T47D (cell line): ENCODE measurements around the gene OR6J1.
"Not testable (repeated sequence)": the region's sequence is repeated elsewhere in the genome, so short reads cannot be mapped to it uniquely, and the experiment has no call there.

ENCODE experiments used
- DNase-seq, 2 experiments: peaks; one replicate each; pipeline versions ENCODE4 v3.0.0 to v3.0.0-alpha.2; 2011 to 2012; ENCODE audit warnings: low read depth in 1 of 2, low spot score in 1 of 2
- JUND ChIP-seq: IDR thresholded peaks from 2 replicates; pipeline ENCODE4 v1.6.1; 2012; ENCODE audit warnings: low read depth
- in situ Hi-C: cut with HindIII; loops from 2 replicates; pipeline ENCODE4 v1.10.0; 2016; ENCODE audit warnings: low sequenced_read_pairs, low pct_unique_long_range_greater_than_20kb

Gene OR6J1

DNA sequence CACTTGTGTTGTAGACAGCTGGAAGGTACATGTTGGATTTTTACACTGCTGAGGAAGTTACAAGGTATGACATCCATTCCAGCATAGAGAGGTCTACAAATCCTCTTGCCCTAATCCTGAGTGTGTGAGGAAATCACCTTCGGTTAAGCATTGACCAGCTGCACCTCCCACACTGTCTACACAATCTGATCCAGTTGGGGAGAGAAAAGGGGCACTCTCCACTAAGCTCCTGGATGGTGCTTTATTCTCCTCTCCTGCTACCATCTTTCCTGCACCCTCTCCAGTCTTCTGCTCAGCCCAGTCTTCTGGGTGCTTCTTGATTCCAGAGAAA, at the start of gene OR6J1:
Gene OR6J1 (minus strand): TSS at position 48 of the 331 bp plus-strand sequence. CDS start 9,541 bp downstream, outside the sequence.
- DNase-seq = no peak
- in situ Hi-C loops = no loop called here
- TF ChIP-seq JUND = no peak

DNA sequence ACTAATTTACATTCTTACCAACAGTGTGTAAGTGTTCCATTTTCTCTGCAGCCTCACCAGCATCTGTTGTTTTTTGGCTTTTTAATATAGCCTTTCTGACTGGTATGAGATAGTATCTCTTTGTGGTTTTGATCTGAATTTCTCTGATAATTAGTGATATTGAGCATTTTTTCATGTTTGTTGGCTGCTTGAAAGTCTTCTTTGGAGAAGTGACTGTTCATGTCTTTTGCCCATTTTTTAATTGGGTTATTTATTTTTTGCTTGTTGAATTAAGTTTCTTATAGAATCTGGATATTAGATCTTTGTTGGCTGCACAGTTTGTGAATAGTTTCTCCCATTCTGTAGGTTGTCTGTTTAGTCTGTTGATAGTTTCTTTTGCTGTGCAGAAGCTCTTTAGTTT, 48.0 kb upstream of the OR6J1 start:
- in situ Hi-C loops = no loop called here
- no peak for DNase-seq
- TF ChIP-seq JUND = no peak

DNA sequence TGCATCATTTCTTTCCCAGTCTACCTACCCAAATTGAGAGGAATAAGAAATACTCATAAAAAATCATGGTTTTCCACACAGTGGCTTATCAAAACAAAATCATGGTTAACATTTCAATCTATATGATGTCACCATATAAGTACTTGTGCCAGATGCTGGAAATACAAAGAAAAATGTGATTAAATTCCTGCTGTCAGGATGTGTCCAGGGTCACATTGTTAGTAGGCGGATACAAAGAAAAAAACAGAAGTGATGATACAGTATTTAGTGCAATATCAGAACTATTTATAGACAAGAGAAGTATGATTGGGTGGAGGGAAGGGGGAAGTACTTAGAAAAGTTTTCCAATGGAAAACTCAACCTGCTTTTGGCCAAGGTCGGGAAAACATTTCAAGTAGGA, 47.0 kb upstream of the OR6J1 start:
- in situ Hi-C loops = no loop called here
- no peak for TF ChIP-seq JUND
- no peak for DNase-seq

DNA sequence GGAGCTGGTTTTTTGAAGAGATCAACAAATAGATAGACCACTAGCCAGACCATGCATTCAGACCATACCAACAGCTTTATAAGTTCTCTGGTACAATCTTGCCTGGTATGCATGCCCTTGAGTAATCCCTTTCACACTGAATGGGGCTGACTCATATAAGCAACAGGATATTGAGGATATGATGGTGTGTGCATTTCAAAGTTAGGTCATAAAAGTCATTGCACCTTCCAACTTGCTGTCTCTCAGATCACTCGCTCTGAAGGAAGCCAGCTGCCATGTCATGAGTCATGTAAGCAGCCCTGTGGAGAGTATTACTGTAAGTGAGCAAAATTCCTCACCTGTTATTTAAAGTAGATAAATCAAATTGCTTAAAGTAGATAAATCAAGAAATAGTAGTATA, 45.0 kb upstream of the OR6J1 start:
- no peak for TF ChIP-seq JUND
- DNase-seq = no peak
- in situ Hi-C loops = no loop called here

DNA sequence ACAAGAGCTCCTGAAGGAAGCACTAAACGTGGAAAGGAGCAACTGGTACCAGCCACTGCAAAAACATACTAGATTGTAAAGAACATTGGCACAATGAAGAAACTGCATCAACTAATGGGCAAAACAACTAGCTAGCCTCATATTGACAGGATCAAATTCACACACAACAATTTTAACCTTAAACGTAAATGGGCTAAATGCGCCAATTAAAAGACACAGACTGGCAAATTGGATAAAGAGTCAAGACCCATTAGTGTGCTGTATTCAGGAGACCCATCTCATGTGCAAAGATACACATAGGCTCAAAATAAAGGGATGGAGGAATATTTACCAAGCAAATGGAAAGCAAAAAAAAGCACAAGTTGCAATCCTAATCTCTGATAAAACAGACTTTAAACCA, 43.8 kb upstream of the OR6J1 start:
- in situ Hi-C loops, DNase-seq: not testable (repeated sequence)

DNA sequence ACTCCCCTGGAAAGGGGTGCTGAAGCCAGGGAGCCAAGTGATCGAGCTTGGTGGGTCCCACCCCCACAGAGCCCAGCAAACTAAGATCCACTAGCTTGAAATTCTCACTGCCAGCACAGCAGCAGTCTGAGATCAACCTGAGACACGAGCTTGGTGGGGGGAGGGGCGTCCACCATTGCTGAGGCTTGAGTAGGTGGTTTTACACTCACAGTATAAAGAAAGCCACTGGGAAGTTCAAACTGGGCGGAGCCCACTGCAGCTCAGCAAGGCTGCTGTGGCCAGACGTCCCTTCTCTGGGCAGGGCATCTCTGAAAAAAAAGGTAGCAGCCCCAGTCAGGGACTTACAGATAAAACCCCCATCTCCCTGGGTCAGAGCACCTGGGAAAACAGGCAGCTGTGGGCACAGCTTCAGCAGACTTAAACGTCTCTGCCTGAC, 42.0 kb upstream of the OR6J1 start:
- in situ Hi-C loops, DNase-seq: not testable (repeated sequence)

DNA sequence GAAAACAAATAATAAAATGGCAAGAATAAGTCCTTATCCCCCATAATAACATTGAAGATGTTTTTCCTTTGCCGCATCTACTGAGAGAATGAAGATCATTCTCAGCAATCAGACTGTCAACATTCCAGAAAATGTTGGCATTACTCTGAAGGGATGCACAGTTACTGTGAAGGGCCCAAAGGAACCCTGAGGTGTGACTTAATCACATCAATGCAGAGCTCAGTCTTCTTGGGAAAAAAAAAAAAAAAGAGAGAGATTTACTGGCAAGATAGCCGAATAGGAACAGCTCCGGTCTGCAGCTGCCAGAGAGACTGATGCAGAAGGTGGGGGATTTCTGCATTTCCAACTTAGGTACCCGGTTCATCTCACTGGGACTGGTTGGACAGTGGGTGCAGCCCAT, 41.3 kb upstream of the OR6J1 start:
- no peak for DNase-seq
- no peak for TF ChIP-seq JUND
- in situ Hi-C loops = no loop called here

DNA sequence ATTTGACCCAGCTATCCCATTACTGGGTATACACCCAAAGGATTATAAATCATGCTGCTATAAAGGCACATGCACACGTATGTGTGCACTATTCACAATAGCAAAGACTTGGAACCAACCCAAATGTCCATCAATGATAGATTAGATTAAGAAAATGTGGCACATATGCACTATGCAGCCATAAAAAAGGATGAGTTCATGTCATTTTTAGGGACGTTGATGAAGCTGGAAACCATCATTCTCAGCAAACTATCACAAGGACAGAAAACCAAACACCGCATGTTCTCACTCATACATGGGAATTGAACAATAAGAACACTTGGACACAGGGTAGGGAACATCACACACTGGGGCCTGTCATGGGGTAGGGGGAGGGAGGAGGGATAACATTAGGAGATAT, 39.3 kb upstream of the OR6J1 start:
- DNase-seq, in situ Hi-C loops: not testable (repeated sequence)

DNA sequence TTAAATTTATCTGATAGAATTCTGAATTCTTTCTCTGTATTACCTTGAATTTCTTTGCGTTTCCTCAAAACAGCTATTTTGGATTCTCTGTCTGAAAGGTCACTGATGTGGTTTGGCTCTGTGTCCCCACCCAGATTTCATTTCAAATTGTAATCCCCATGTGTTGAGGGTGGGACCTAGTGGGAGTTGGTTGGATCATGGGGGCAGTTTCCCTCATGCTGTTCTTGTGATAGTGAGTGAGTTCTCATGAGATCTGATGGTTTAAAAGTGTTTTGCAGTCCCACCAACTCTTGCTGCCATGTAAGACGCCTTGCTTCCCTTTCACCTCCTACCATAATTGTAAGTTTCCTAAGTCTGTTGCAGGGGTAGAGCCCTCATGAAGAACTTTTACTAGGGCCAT, 34.1 kb upstream of the OR6J1 start:
- no peak for DNase-seq
- TF ChIP-seq JUND = no peak
- in situ Hi-C loops = no loop called here

DNA sequence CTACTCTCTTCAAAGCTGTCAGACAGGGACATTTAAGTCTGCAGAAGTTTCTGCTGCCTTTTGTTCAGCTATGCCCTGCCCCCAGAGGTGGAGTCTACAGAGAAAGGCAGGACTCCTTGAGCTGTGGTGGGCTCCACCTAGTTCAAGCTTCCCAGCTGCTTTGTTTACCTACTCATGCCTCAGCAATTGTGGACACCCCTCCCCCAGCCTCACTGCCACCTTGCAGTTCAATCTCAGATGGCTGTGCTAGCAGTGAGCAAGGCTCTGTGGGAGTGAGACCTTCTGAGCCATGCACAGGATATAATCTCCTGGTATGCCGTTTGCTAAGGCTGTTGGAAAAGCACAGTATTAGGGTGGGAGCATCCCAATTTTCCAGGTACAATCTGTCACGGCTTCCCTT, 33.4 kb upstream of the OR6J1 start:
- DNase-seq, in situ Hi-C loops: not testable (repeated sequence)

DNA sequence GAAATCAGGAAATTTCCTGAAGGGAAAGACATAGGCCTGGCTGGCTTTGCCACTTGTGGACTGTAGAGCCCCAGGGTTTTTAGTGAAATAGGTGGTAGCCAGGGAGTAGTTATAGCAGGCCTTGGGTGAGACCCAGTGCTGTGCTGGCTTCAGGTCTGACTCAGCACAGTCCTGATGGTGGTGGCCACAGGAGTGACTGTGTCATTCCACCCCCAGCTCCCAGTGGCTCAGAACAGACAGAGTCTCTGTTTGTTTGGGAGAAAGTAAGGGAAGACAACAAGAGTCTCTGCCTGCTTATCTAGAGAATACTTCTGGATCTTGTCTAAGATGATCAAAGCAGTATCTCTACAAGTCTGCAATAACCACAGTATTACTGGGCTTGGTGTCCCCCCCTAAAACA, 27.5 kb upstream of the OR6J1 start:
- in situ Hi-C loops = no loop called here
- DNase-seq = no peak
- no peak for TF ChIP-seq JUND

DNA sequence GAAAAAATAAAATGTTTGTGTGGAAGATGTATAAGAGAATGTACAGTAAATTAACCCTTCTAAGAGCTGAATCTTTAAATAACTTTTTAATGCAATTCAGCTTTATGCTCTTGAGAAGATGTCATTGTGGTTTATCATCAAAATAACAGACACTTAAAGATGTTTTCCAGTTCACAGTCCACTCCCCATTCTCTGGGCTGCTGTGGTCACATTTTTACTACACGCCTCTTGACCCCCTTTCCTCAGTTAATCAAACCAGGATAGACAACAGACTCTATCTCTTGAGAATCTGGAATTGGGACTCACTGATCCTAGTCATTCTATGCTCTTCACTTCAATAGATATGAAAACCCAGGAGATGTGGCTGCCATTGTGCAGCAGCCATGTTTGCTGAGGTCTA, 24.7 kb upstream of the OR6J1 start:
- in situ Hi-C loops = no loop called here
- DNase-seq = no peak
- TF ChIP-seq JUND = no peak

DNA sequence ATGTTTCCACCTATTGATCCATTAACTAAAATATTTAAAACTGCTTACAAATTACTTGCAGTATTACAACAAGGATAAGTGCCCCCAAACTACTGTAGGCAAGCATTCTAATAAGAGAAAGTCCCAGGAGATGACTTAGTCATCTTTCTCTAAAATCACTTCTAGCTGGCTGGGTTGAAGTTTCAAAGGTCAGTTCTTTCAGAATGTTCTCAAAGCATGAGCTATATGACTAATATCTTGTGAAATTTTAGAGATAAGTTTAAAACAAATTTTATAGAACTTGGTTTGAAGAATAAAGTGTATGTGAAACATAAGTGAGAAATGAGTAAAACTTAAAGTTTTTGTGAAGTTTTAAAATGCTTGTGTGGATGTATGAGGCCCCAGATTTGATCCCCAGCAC, 24.3 kb upstream of the OR6J1 start:
- no peak for TF ChIP-seq JUND
- in situ Hi-C loops = no loop called here
- no peak for DNase-seq

DNA sequence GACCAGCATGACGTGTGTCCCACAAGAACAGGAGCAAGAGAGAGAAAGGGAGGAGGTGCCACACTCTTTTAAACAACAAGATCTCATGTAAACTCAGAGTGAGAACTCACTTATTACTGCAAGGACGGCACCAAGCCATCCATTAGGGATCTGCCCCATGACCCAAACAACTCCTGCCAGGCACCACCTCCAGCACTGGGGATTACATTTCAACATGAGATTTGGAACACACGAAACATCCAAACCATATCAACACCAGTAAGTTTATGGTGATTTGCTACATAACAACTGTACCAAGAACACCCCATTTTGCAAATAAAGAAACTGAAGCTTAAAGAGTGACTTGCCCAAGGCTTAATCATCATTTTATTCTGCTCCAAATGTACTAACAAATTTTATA, 23.7 kb upstream of the OR6J1 start:
- in situ Hi-C loops = no loop called here
- no peak for TF ChIP-seq JUND
- no peak for DNase-seq
